ENCODE measurements around the gene PCSK4. TPM values are rescaled to one million over a fixed set of nuclear protein-coding genes. Genes with fewer than 3 reads are reported as not detected.
"Not testable (repeated sequence)": the region's sequence is repeated elsewhere in the genome, so short reads cannot be mapped to it uniquely, and the experiment has no call there.

PCSK4 gene
- total RNA-seq: 1 to 10 TPM; 4.4 to 4.7 TPM

GRCh38 chr19:1490311-1491113 is at the start of gene PCSK4:
Gene PCSK4 (minus strand): TSS chr19:1490350. CDS start chr19:1490346, 4 bp downstream.
- Mint-ChIP-seq H3K4me3 (peak within 1 kb of the TSS; percentile 86), H3K9me3 (no peaks in the 10 kb centered on the region), H3K27me3 (peaks cover 5% of the 10 kb centered on the region), H3K27ac (peak within 1 kb of the TSS; percentile 81), H3K36me3 (ENCODE audit: low read depth) (no peaks in the 10 kb centered on the region), H3K4me1 (ENCODE audit: low read depth) (peaks cover 9% of the 10 kb centered on the region)
- intact Hi-C loops (cut with micrococcal nuclease): no loop called here
- ChIA-PET CTCF (interaction anchor here (0.7 to 1.3 kb wide), 3 partner anchors 19 to 1345 kb away, joined by 3 read pairs; no protein-coding TSS in a partner anchor), POLR2A (interaction anchor here (0.6 to 1.0 kb wide), 3 partner anchors 9 to 119 kb away, joined by 3 read pairs; no protein-coding TSS in a partner anchor)
- no peak for TF ChIP-seq CTCF (IDR thresholded peaks at IDR 0.05)
- ATAC-seq: peak; percentile 90
- DNase-seq: peak; percentile 99

- H3K4me3 Mint-ChIP-seq; H3K36me3 Mint-ChIP-seq (ENCODE audit: low read depth); CTCF ChIA-PET; intact Hi-C loops (cut with micrococcal nuclease); H3K27ac Mint-ChIP-seq; ATAC-seq; POLR2A ChIA-PET; H3K4me1 Mint-ChIP-seq (ENCODE audit: low read depth); H3K9me3 Mint-ChIP-seq; H3K27me3 Mint-ChIP-seq; DNase-seq: not testable (repeated sequence)
Measured at GRCh38 chr19:1539749-1540148, 49.6 kb upstream of the PCSK4 start.

- intact Hi-C loops (cut with micrococcal nuclease): no loop called here
- ChIA-PET CTCF (no interaction called here), POLR2A (no interaction called here)
- H3K4me1 Mint-ChIP-seq (ENCODE audit: low read depth): no peaks in the 10 kb centered on the region
- no peaks in the 10 kb centered on the region for H3K36me3 Mint-ChIP-seq (ENCODE audit: low read depth)
- no peaks in the 10 kb centered on the region for H3K9me3 Mint-ChIP-seq
- H3K27me3 Mint-ChIP-seq: peaks cover 7% of the 10 kb centered on the region
- no peak overlapping the region for H3K27ac Mint-ChIP-seq
- DNase-seq: no peak
- no peak for ATAC-seq
- no peak for TF ChIP-seq CTCF (IDR thresholded peaks at IDR 0.05)
- H3K4me3 Mint-ChIP-seq: no peak overlapping the region
Measured at GRCh38 chr19:1538978-1539377, 48.8 kb upstream of the PCSK4 start.

GRCh38 chr19:1535699-1536098 is 45.5 kb upstream of the PCSK4 start:
- H3K27me3 Mint-ChIP-seq; H3K9me3 Mint-ChIP-seq; intact Hi-C loops (cut with micrococcal nuclease); H3K36me3 Mint-ChIP-seq (ENCODE audit: low read depth); H3K4me3 Mint-ChIP-seq; H3K4me1 Mint-ChIP-seq (ENCODE audit: low read depth); ATAC-seq; DNase-seq; H3K27ac Mint-ChIP-seq: not testable (repeated sequence)
- POLR2A ChIA-PET: interaction anchor here (1.0 kb wide), 1 partner anchor 49 kb away, joined by 3 read pairs; no protein-coding TSS in a partner anchor
- CTCF ChIA-PET: interaction anchor here (1.0 to 1.2 kb wide), 2 partner anchors 11 to 87 kb away, joined by 3 to 6 read pairs; no protein-coding TSS in a partner anchor

GRCh38 chr19:1534972-1535371 is 44.8 kb upstream of the PCSK4 start:
- TF ChIP-seq CTCF (IDR thresholded peaks at IDR 0.05): no peak
- Mint-ChIP-seq H3K27ac (no peak overlapping the region), H3K4me3 (no peak overlapping the region), H3K27me3 (peaks cover 2% of the 10 kb centered on the region), H3K9me3 (no peaks in the 10 kb centered on the region), H3K36me3 (ENCODE audit: low read depth) (no peaks in the 10 kb centered on the region), H3K4me1 (ENCODE audit: low read depth) (no peaks in the 10 kb centered on the region)
- CTCF ChIA-PET: interaction anchor here (1.2 kb wide), 1 partner anchor 11 kb away, joined by 6 read pairs; no protein-coding TSS in a partner anchor
- DNase-seq (no peak), ATAC-seq (no peak)
- POLR2A ChIA-PET: interaction anchor here (1.0 kb wide), 1 partner anchor 49 kb away, joined by 3 read pairs; no protein-coding TSS in a partner anchor
- intact Hi-C loops (cut with micrococcal nuclease): no loop called here
